Midbrain (tissue), 1 donor: Measurements from ENCODE around the gene SEL1L3.
"Not testable (repeated sequence)": the region's sequence is repeated elsewhere in the genome, so short reads cannot be mapped to it uniquely, and the experiment has no call there.

Source experiments
- DNase-seq: peaks from one replicate; lab custom pipeline; 2025; lab: John Stamatoyannopoulos, UW

SEL1L3 gene

GRCh38 chr4:25862411-25863346, at the start of gene SEL1L3:
Gene SEL1L3 (minus strand): TSS chr4:25862988. CDS start chr4:25862836, 152 bp downstream.
- DNase-seq: no peak

GRCh38 chr4:25911356-25911755, 48.6 kb upstream of the SEL1L3 start:
- no peak for DNase-seq

- no peak for DNase-seq
Measured at GRCh38 chr4:25908491-25908901, 45.7 kb upstream of the SEL1L3 start.

GRCh38 chr4:25906113-25906512, 43.3 kb upstream of the SEL1L3 start:
- DNase-seq: not testable (repeated sequence)

DNA sequence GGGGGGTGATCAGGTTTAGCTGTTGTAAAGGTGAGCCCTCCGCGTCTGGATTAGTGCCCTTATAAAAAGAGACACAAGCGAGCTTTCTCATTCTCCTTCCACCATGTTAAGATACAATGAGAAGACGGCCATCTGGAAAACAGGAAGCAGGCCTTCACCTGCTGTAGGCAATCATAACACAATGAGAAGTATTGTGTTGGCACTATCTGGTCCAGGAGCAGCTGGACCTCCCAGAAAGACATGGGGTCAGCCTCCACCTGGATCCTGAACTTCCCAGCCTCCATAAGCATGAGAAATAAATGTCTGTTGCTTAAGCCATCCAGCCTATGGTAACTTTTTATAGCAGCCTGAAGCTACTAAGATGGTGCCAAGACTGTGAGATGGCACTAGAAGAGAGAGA, 42.6 kb upstream of the SEL1L3 start:
- DNase-seq: no peak

DNA sequence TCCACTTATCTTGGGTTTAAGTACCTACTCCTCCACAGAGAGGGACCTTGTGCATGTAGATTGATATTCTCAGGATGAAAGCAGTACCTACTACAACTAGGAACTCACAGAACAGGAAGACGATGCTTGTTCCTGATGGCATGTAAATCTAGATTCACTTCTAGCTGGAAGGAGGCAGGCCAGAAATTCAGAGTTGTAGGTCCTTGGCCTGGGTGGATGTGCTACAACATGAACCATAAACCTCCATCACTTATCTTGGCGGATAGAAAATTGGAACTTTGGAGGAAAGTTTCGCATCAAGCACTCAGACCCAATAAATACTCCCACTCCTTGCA, 41.9 kb upstream of the SEL1L3 start:
- DNase-seq: no peak

GRCh38 chr4:25903900-25904747, 41.3 kb upstream of the SEL1L3 start:
- DNase-seq: peak; percentile 13

GRCh38 chr4:25901030-25901430, 38.2 kb upstream of the SEL1L3 start:
- DNase-seq: no peak

GRCh38 chr4:25900310-25900709, 37.5 kb upstream of the SEL1L3 start:
- no peak for DNase-seq

GRCh38 chr4:25896776-25897539, 34.2 kb upstream of the SEL1L3 start:
- DNase-seq: no peak

GRCh38 chr4:25892796-25893195, 30.0 kb upstream of the SEL1L3 start:
- no peak for DNase-seq

GRCh38 chr4:25890571-25891485, 28.0 kb upstream of the SEL1L3 start:
- peak; percentile 19 for DNase-seq

- DNase-seq: no peak
Measured at GRCh38 chr4:25889589-25890503, 27.1 kb upstream of the SEL1L3 start.

- DNase-seq: no peak
Measured at GRCh38 chr4:25888781-25889180, 26.0 kb upstream of the SEL1L3 start.

- no peak for DNase-seq
Measured at GRCh38 chr4:25884031-25884782, 21.4 kb upstream of the SEL1L3 start.

DNA sequence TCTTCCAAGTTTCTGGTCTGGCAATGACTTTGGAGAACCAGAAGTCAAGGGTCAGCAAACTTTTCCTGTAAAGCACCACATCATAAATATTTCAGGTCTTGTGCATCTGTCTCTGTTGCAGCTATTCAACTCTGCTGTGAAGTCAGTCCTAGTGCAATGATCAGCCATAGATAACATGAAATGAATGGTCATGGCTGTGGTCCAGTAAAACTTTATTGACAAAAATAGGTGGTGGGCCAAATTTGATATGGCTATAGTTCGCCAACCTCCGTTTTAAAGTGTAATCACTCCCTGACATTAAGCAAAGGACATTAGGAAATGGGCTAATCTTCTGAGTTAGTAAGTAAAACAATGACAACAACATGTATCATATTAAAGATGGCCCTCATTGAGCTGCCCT, 20.8 kb upstream of the SEL1L3 start:
- no peak for DNase-seq

- DNase-seq: no peak
Measured at GRCh38 chr4:25882226-25882625, 19.4 kb upstream of the SEL1L3 start.

GRCh38 chr4:25881193-25881592, 18.4 kb upstream of the SEL1L3 start:
- no peak for DNase-seq

GRCh38 chr4:25879991-25880651, 17.3 kb upstream of the SEL1L3 start:
- no peak for DNase-seq
